Breast epithelium (tissue), 3 donors: Measurements from ENCODE around the gene SETDB1.

Experiments
- POLR2A ChIP-seq: fragments of 450-650 bp; IDR thresholded peaks from one replicate; pipeline ENCODE4 v1.6.1; 2016; ENCODE audit warnings: antibody characterized with exemption, mild to moderate bottlenecking, moderate library complexity
- TF ChIP-seq, protein P1 (sequence below), 3 donors: fragments of 450-650 bp; IDR thresholded peaks; one replicate each; pipeline ENCODE4 v1.5.1; 2016 to 2017; ENCODE audit warnings: antibody characterized with exemption in 3 of 3, mild to moderate bottlenecking in 3 of 3, moderate library complexity in 3 of 3

DNA sequence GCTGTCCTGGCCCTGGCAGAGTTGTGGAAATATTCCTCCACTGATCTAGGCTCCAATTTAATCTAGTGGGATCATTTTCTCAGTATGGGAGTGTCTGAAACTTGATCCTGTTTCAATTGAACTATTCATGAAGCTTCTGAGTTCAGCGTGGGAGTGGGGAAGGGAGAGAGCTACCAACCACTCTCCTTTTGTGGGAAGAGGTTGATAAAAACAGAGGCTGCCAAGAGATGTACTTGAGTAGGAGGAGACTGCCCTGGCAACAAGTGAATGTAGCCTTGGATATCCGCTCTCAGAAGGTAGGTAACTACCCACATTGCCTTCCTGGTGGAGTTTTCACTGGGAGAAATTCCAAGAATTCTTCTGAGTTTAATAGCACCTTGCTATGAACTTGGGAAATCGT, 39.1 kb upstream of the SETDB1 start, which contains the start of gene CTXND2:
- TF ChIP-seq POLR2A = no peak
- TF ChIP-seq, protein P1, sequence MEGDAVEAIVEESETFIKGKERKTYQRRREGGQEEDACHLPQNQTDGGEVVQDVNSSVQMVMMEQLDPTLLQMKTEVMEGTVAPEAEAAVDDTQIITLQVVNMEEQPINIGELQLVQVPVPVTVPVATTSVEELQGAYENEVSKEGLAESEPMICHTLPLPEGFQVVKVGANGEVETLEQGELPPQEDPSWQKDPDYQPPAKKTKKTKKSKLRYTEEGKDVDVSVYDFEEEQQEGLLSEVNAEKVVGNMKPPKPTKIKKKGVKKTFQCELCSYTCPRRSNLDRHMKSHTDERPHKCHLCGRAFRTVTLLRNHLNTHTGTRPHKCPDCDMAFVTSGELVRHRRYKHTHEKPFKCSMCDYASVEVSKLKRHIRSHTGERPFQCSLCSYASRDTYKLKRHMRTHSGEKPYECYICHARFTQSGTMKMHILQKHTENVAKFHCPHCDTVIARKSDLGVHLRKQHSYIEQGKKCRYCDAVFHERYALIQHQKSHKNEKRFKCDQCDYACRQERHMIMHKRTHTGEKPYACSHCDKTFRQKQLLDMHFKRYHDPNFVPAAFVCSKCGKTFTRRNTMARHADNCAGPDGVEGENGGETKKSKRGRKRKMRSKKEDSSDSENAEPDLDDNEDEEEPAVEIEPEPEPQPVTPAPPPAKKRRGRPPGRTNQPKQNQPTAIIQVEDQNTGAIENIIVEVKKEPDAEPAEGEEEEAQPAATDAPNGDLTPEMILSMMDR (IDR thresholded peaks at IDR 0.05) = no peak
